Putamen (tissue), 1 donor: ENCODE measurements around the gene RNF220.
"Not testable (repeated sequence)": the region's sequence is repeated elsewhere in the genome, so short reads cannot be mapped to it uniquely, and the experiment has no call there.

Experiments used
- DNase-seq: peaks from one replicate; pipeline ENCODE4 v3.0.0-alpha.2; 2016; ENCODE audit warnings: low spot score

Gene RNF220

GRCh38 chr1:44678120-44678519 lies 273.1 kb downstream of the RNF220 start:
- DNase-seq = no peak

- no peak for DNase-seq
These were observed 273.6 kb downstream of the RNF220 start for GRCh38 chr1:44678626-44679025.

GRCh38 chr1:44679468-44679867 lies 274.4 kb downstream of the RNF220 start:
- no peak for DNase-seq

GRCh38 chr1:44681905-44682882 lies 277.1 kb downstream of the RNF220 start:
- DNase-seq = no peak

GRCh38 chr1:44682883-44683265 lies 277.8 kb downstream of the RNF220 start:
- DNase-seq = no peak

GRCh38 chr1:44684525-44684924 lies 279.5 kb downstream of the RNF220 start:
- DNase-seq = no peak

GRCh38 chr1:44685218-44685617 lies 280.2 kb downstream of the RNF220 start:
- no peak for DNase-seq

GRCh38 chr1:44685881-44686280 lies 280.8 kb downstream of the RNF220 start:
- DNase-seq = no peak

GRCh38 chr1:44688760-44689446 lies 283.8 kb downstream of the RNF220 start:
- no peak for DNase-seq

- no peak for DNase-seq
These were observed 284.4 kb downstream of the RNF220 start for GRCh38 chr1:44689447-44689765.

- no peak for DNase-seq
These were observed 288.1 kb downstream of the RNF220 start for GRCh38 chr1:44693159-44693558.

- no peak for DNase-seq
These were observed 288.8 kb downstream of the RNF220 start for GRCh38 chr1:44693900-44694299.

- DNase-seq = no peak
These were observed 289.9 kb downstream of the RNF220 start for GRCh38 chr1:44694863-44695478.

- no peak for DNase-seq
These were observed 290.6 kb downstream of the RNF220 start for GRCh38 chr1:44695671-44696070.

GRCh38 chr1:44696101-44696500 lies 291.0 kb downstream of the RNF220 start:
- no peak for DNase-seq

GRCh38 chr1:44696789-44697345 lies 291.8 kb downstream of the RNF220 start:
- DNase-seq = no peak

- DNase-seq = no peak
These were observed 293.1 kb downstream of the RNF220 start for GRCh38 chr1:44698138-44698537.

GRCh38 chr1:44699375-44699774 lies 294.3 kb downstream of the RNF220 start:
- not testable (repeated sequence) for DNase-seq

- DNase-seq = no peak
These were observed 295.5 kb downstream of the RNF220 start for GRCh38 chr1:44700573-44700972.

- no peak for DNase-seq
These were observed 296.1 kb downstream of the RNF220 start for GRCh38 chr1:44701141-44701573.
